ENCODE measurements around the gene PDSS2. TPM values are rescaled to one million over a fixed set of nuclear protein-coding genes. Genes with fewer than 3 reads are reported as not detected.

The PDSS2 gene
- total and polyA plus RNA-seq, 2 of the 4 experiments (the other 2 are of a cell fraction): 8.6 to 9.2 TPM

DNA sequence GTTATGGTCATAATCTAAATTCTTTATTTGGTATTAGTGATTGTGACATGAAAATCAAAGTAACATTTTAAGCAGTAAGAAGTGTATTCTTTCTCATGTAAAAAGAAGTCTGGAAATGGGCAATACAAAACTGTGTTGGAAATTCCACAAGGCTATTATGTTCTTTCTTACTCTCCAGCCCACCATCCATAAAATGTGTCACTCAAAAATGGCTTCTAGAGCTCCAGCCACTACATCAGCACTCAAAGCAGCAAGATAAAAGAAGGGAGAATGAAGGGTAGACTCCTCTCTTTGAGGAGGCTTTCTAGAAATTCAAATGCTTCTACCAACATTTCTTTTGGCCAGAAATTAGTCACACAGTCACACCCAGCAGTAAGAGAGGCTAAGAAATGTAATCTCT, 18.4 kb downstream of the PDSS2 start:
- ChIA-PET POLR2A (ENCODE audit: unreplicated experiment) (no interaction called here), CTCF (no interaction called here)
- Histone ChIP-seq H4K5ac (ENCODE audit: low read depth, low read length) (no peak overlapping the region), H3K79me1 (ENCODE audit: low read depth in 1 of 2, low read length in 2 of 2) (peaks cover 40 to 50% of the 10 kb centered on the region in 2 experiments), H3K9ac (ENCODE audit: low read depth, low read length) (no peak overlapping the region), H3K4me1 (ENCODE audit: control insufficient read depth, insufficient read depth, low read length) (peaks cover 8% of the 10 kb centered on the region), H2AK5ac (ENCODE audit: low read depth, low read length) (no peak overlapping the region), H3K9me3 (ENCODE audit: control insufficient read depth, insufficient read depth, low read length) (no peaks in the 10 kb centered on the region), H2BK5ac (ENCODE audit: low read depth, low read length, poor library complexity, severe bottlenecking) (no peak overlapping the region), H3K36me3 (ENCODE audit: control insufficient read depth, insufficient read depth, low read length) (no peaks in the 10 kb centered on the region), H3K4me3 (ENCODE audit: insufficient read depth, low read depth, low read length) (no peak overlapping the region), H2BK120ac (ENCODE audit: low read depth, low read length) (no peak overlapping the region), H2AFZ (replicated peaks; ENCODE audit: low read length, poor library complexity) (no peak overlapping the region), H3K14ac (replicated peaks; ENCODE audit: low read depth, low read length) (no peak overlapping the region), H3K23ac (ENCODE audit: low read depth, low read length) (no peak overlapping the region), H3K9me1 (ENCODE audit: insufficient read depth, low read length) (no peaks in the 10 kb centered on the region), H3K4me2 (ENCODE audit: low read depth, low read length) (no peak overlapping the region), H3K4ac (ENCODE audit: low read depth, low read length) (no peak overlapping the region), H4K91ac (ENCODE audit: insufficient read depth, low read depth, low read length) (no peak overlapping the region), H4K8ac (ENCODE audit: low read depth in 2 of 2, low read length in 2 of 2) (no peak overlapping the region), H3K27me3 (ENCODE audit: control insufficient read depth, insufficient read depth, low read length) (no peaks in the 10 kb centered on the region), H2AK9ac (replicated peaks; ENCODE audit: low read depth, low read length, poor library complexity) (no peak overlapping the region), H2BK20ac (ENCODE audit: low read depth, low read length) (no peak overlapping the region), H3K27ac (ENCODE audit: insufficient read depth, low read length) (no peak overlapping the region), H3K18ac (ENCODE audit: low read depth, low read length) (no peak overlapping the region), H4K20me1 (ENCODE audit: insufficient read depth, low read length) (no peaks in the 10 kb centered on the region), H2BK15ac (ENCODE audit: low read depth, low read length) (no peak overlapping the region), H3K56ac (ENCODE audit: extremely low read depth, insufficient read depth, low read length) (no peak overlapping the region)
- no TSS peak for BruUV-seq (replicated peaks)
- no peak for TF ChIP-seq NFE2L2 (IDR thresholded peaks at IDR 0.05; ENCODE audit: low read depth, low read length)
- TF ChIP-seq CHD1 (IDR thresholded peaks at IDR 0.05; ENCODE audit: low read depth, low read length): no peak
- no peak for TF ChIP-seq MAFK (IDR thresholded peaks at IDR 0.05; ENCODE audit: low read depth, low read length)
- TF ChIP-seq BHLHE40 (IDR thresholded peaks at IDR 0.05; ENCODE audit: low read depth, low read length): no peak
- TF ChIP-seq, protein P1, sequence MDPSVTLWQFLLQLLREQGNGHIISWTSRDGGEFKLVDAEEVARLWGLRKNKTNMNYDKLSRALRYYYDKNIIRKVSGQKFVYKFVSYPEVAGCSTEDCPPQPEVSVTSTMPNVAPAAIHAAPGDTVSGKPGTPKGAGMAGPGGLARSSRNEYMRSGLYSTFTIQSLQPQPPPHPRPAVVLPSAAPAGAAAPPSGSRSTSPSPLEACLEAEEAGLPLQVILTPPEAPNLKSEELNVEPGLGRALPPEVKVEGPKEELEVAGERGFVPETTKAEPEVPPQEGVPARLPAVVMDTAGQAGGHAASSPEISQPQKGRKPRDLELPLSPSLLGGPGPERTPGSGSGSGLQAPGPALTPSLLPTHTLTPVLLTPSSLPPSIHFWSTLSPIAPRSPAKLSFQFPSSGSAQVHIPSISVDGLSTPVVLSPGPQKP (IDR thresholded peaks at IDR 0.05; ENCODE audit: borderline replicate concordance, low read depth, low read length): no peak
- TF ChIP-seq CTCF (conservative IDR thresholded peaks at IDR 0.05; ENCODE audit: low read depth, low read length): no peak
- dilution Hi-C loops (cut with HindIII; ENCODE audit: low sequenced_read_pairs, unreplicated experiment) (no loop called here), in situ Hi-C loops (cut with MboI; ENCODE audit: low sequenced_read_pairs) (no loop called here), intact Hi-C loops (cut with micrococcal nuclease) (no loop called here)
- ATAC-seq (ENCODE audit: low read depth) (no peak), DNase-seq (no peak)

All from IMR-90 (cell line).